ENCODE measurements around the gene CXCL8.

GRCh38 chr4:73761856-73762255, 21.5 kb downstream of the CXCL8 start:
- TF ChIP-seq POLR2AphosphoS5 (IDR thresholded peaks at IDR 0.05): no peak
- no peak for TF ChIP-seq POLR2A (IDR thresholded peaks at IDR 0.05)
- no peak for TF ChIP-seq CTCF (IDR thresholded peaks at IDR 0.05 in 8 of 11, conservative IDR thresholded peaks at IDR 0.05 in 3 of 11)

Data from spleen (tissue), 7 donors.